NCI-H526 (cell line): ENCODE results near the gene AGAP3.
A peak's percentile ranks its signal among the peaks of the same experiment; 100 is the strongest.

Experiments
- DNase-seq, 2 experiments: peaks; one replicate each; lab custom pipeline; 2025; lab: John Stamatoyannopoulos, UW

AGAP3 gene

GRCh38 chr7:151110236-151110940 lies 24.1 kb downstream of the AGAP3 start:
- no peak for DNase-seq

DNA sequence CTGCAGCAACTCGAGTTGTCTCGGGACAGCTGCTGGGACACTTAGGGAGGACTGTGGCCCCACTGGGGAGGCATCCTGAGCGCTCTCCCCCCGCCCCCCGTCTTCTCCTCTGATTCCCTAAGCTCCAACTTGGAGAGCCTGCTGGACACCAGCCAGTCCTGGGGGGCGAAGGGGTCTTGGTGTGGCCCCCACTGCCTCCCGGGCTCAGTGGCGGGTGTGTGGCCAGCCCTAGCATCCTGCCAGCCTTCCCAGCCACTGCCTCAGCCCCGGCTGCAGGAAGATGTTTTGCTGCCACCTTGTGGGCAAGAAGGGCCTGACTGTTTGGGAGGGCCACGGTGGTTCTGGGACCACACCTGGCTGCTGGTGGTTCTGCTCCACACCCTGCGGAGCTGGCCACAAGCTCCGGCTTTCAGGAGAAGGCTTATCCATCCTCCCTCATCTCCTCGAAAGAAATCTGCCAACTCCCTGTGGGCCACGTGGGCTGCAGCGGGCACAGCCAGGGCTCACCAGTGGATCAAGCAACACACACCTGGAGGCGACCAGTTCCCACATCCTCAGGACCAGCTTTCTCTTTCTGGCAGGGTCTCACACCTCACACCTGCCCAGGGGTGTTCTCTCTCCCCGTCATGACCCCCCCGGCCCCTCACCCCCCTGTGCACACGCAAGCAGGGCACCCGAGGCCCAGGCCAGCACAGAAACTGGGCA lies 24.8 kb downstream of the AGAP3 start:
- peak; percentile 26 to 86 for DNase-seq

DNA sequence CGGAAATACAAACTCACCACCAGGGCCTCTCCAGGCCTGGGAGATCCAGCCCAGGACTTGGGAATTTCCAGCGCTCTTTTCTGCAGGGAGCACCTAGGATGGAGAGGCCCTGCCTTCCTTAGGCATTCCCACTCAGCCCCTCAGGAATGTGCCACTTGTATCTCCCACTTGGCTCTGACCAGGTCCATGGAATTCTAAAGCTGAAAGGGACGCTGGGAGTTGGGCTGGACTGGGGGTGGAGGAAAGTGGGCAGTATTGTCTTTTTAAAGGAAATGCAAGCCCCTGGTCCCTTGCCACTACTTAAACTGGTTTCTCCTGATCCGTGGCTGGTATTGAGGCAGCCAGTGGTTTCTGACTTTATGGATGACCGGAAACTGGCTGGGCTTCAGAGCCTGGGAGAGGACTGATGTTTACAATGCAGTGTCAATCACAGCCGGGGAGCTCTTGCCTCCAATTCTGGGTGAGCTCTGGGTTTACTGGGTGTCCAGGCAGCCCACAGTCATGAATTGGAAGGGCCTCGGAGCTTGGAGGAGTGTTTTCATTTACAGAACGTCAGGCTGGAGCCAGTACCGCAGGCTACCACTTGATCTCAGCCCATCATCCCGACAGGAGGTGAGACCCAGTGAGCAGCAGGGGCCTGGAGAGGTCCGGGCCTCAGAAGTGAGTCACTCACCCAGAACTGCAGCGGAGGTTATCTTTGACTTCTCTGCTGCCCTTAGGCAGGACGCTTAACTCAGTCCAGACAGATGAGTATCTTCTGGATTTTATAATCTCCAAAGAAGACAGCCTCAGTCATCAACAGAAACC lies 27.3 kb downstream of the AGAP3 start:
- DNase-seq: peak in 1 of 2 experiments; percentile 16

DNA sequence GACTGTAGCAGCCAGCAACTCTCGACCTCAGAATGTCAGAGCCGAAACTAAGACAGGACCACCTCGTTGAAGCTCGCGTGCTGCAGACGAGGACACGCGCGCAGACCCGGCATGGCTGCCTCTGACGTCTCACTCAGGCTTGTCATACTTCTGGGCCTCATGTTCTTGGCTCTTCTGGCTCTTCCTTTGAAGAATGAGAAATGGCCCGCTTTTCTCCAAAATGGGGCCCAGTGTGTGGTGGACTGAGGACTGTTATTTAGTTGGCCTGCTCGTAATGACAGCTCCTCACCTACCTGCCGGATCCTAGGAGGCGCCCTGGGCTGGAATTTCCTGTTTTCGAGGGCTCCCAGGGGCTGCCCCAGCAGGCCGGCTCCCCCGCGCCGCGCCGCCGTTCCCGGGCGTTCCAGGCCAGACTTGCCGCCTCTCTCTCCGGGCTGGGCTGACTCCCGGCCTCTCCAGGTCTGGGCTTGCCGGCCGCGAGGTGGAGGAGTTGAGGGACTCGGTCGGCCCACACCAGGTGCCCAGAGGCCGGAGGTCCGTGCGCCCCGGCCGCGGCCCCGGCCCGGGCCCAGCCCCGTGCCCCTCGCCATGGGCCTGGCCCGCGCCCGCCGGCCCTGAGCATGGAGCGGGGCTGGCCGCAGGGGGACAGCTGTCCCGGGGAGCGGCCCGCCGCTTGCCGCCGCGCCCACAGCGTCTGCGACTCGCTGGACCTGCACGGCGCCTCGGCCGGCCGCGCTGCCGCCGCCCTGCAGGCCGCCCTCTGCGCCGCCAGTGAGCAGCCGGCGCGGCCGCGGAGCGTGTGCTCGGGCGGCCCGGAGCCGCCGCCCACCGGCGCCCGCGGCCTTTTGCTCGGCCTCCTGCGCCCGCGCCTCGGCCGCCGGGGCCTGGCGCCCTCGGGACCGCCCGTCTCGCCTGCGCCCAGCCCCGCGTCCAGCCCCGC lies 28.1 kb downstream of the AGAP3 start:
- DNase-seq: peak in 1 of 2 experiments; percentile 48

DNA sequence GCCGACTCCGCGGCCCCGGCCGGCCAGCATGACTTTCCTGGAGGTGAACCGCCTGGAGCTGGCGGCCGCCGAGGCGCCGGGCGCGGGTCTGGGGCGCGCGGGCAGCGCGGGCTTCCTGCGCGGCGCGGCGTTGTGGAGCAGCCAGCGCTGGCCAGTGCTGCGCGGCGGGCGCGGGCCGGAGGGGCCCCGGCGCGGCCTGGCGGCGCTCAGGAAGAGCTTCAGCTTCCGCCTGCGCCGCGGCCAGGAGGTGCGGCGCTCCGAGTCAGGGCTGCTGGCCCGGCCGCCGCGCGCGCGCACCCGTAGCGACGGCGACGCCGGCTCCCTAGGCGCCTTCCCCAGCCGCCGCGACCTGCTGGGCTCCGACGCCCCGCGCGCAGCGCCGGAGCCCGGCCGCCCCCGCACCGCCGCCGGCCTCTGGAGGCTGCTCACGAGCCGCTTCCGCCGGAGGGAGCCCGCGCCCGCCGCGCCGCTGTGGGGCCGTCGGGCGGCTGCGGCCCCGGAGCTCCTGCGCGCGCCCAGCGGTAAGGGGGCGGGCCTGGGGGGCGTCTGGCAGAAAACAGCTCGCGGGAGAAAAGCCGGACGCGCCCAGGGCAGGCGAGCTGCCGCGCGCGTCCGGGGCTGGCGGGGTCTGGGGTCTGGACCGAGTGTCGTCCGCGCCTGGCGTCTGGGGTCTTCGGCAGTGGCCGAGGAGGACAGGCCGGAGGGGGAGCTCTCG lies 29.0 kb downstream of the AGAP3 start:
- no peak for DNase-seq

GRCh38 chr7:151115836-151116418 lies 29.7 kb downstream of the AGAP3 start:
- DNase-seq: peak in 1 of 2 experiments; percentile 44

DNA sequence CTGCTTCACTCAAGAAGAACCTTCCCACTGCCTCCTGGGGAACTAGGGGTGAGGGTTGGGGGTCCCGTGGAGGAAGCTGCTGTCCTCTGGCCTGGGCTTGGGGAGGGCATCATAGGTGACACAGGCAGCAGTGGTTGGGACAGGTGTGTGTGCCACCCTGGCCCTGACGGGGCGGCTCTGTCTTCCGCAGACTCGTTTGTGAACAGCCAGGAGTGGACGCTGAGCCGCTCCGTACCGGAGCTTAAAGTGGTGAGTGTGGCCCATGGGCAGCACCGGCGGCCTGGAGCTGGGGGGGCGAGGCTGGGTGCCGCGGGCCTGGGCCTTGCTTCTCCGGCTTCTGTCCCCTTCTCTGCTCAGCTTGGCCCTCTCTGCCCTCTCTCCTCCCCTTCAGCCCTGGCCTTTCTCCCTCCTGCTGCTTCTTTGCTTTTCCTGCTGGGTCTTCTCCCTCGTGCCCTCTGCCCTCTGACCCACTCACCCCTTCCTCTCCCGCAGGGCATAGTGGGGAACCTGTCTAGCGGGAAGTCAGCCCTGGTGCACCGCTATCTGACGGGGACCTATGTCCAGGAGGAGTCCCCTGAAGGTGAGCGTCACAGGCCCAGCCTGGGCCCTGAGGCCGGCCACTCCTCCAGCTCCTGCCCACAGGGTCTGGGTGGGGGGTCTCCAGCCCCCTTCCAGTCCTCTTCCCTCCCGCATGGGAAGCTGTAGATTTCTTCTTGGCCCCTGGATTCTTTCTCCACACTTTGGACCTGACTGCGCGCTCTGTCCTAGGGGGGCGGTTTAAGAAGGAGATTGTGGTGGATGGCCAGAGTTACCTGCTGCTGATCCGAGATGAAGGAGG lies 30.5 kb downstream of the AGAP3 start:
- DNase-seq: no peak

DNA sequence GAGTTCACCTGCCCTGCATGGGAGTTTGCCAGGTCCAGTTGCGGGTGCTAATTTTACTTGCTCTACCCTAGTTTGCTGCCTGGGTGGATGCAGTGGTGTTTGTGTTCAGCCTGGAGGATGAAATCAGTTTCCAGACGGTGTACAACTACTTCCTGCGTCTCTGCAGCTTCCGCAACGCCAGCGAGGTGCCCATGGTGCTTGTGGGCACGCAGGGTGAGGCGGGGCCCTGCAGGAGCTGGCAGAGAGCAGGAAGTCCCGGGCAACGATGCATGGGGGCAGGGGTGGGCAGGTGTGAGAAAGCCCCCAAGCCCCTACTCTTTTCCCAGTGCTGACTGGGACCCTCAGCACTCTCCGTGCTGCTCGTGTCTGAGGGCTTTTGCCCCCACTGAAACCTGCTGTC lies 31.3 kb downstream of the AGAP3 start:
- DNase-seq: no peak

GRCh38 chr7:151118108-151119054 lies 32.1 kb downstream of the AGAP3 start:
- no peak for DNase-seq

DNA sequence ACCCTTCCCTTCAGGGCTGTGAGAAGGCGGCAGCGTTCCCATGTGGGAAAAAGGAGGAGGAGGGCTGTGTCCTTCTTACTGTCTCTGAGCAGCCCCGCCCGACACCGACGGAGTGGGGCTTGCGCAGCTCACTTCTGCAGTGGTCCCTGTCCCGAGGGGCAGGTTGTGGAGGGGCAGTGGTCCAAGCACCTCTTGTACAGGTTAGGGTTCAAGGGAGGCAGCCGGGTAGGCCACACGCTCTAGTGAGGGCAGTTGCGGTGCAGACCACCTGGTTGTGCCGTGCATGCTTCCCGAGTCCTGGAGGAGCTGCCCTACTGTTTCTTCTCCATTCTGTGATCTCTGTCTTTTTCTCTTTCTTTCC lies 32.8 kb downstream of the AGAP3 start:
- no peak for DNase-seq

DNA sequence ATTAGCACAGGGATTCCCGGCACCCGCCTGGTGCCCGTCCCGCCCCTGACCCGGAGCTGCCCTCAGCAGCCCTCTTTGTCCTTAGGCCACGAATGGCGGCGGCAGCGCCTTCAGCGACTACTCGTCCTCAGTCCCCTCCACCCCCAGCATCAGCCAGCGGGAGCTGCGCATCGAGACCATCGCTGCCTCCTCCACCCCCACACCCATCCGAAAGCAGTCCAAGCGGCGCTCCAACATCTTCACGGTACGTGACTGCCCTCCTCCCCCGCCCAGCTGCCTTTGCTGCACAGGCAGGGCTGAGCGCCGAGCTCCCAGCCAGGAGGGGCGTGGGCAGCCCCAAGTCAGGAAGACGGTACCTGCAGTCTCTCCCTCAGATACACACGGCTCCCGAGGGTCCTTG lies 33.6 kb downstream of the AGAP3 start:
- DNase-seq: no peak

GRCh38 chr7:151120896-151121295 lies 34.6 kb downstream of the AGAP3 start:
- no peak for DNase-seq

GRCh38 chr7:151121380-151122170 lies 35.3 kb downstream of the AGAP3 start:
- no peak for DNase-seq

GRCh38 chr7:151122276-151122675 lies 36.0 kb downstream of the AGAP3 start:
- no peak for DNase-seq

DNA sequence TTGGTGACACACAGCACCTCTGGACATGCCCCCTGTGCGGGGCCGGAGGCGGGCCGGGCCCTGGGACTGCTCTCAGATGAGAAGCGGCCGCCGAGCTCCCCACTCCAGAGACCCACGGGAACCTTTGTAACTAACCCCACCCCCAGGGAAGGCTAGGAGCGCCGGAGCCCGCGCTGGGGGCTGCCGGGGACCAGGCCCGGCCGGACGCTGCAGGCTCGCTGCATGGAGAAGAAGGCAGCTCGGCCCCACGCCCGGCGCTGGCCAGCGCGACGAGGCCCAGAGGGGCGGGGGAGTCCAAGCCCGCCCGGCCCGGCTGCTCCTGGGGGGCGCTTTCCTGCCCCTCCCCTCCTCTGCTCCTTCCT lies 36.5 kb downstream of the AGAP3 start:
- no peak for DNase-seq

- DNase-seq: no peak
These were observed 37.0 kb downstream of the AGAP3 start for GRCh38 chr7:151123158-151123821.

DNA sequence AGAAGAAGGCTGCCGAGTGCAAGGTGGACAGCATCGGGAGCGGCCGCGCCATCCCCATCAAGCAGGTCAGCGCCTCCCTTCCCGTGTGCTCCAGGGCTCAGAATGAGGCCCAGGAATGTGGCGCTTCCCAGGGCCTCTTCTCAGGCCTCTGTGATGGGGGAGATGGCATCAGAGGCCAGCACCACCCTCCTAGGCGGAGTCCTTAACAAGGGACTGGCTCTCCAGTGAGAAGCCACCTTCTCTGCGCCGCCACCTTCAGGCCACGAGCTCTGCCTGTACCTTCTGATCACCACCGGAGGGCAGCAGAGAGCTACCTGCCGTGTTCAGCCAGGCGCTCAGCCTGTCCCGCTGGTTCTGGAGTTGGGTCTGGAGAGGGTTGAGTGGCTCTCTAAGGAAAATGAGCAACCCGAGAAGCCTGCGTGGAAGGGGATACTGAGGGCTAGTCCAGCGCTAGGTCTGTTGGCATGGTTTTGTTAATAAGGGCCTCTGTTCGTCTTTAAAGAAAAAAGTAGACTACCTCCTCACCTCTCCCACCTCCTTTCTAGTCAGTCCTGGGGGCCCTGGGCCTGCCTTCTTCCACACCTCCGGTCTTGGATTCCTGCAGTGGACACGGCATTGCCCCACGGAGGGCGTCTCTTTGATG lies 37.7 kb downstream of the AGAP3 start:
- peak; percentile 70 to 90 for DNase-seq
